ENCODE measurements around the gene FHOD1.

FHOD1 gene

GRCh38 chr16:67226295-67226803 is 20.9 kb downstream of the FHOD1 start:
- Mint-ChIP-seq H3K27ac (peak overlapping the region; percentile 98), H3K9me3 (no peaks in the 10 kb centered on the region), H3K27me3 (no peaks in the 10 kb centered on the region), H3K36me3 (peaks cover 30 to 45% of the 10 kb centered on the region in 2 donors), H3K4me3 (peak overlapping the region; percentile 92 to 98), H3K4me1 (peaks cover 37 to 39% of the 10 kb centered on the region in 2 donors)
- DNase-seq (no peak), ATAC-seq (replicated peaks) (peak; percentile 2 to 6)

- H3K4me1 Mint-ChIP-seq, result peaks cover 31 to 34% of the 10 kb centered on the region in 2 donors
- no peaks in the 10 kb centered on the region for H3K9me3 Mint-ChIP-seq
- no peak overlapping the region for H3K27ac Mint-ChIP-seq
- no peak for DNase-seq
- peaks cover 14 to 24% of the 10 kb centered on the region in 2 donors for H3K36me3 Mint-ChIP-seq
- no peaks in the 10 kb centered on the region for H3K27me3 Mint-ChIP-seq
- no peak overlapping the region for H3K4me3 Mint-ChIP-seq
- no peak for ATAC-seq (replicated peaks)
Measured at GRCh38 chr16:67223992-67224391, 23.3 kb downstream of the FHOD1 start.

- ATAC-seq (replicated peaks), result no peak
- Mint-ChIP-seq H3K9me3 (no peaks in the 10 kb centered on the region), H3K4me3 (no peak overlapping the region), H3K27me3 (no peaks in the 10 kb centered on the region), H3K36me3 (peaks cover 5 to 9% of the 10 kb centered on the region in 2 donors), H3K4me1 (peaks cover 0 to 7% of the 10 kb centered on the region in 2 donors), H3K27ac (no peak overlapping the region)
- DNase-seq, result no peak
Measured at GRCh38 chr16:67216612-67217490, 30.4 kb downstream of the FHOD1 start.

DNA sequence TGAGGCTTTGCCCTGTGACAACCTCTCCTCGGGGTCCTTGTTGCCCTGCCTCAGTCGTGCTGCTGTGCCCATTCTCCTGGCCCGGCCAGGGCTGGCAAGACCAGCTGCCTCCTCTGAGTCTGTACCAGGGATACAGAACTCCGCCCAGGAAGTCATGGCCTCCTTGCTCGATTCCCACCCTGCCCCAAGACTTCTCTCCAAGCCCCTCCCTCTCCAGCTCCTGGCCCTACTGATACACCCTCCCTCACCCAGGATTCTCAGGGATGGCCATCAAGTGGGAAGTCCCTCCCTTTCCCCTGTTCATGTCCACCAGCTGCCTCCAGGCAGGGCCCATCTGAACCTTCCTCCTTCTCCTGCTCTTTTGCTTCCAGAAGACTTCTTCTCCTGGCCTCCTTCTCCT is 31.6 kb downstream of the FHOD1 start:
- Mint-ChIP-seq H3K4me1 (peaks cover 0 to 7% of the 10 kb centered on the region in 2 donors), H3K4me3 (no peak overlapping the region), H3K36me3 (peaks cover 5 to 14% of the 10 kb centered on the region in 2 donors), H3K9me3 (no peaks in the 10 kb centered on the region), H3K27me3 (no peaks in the 10 kb centered on the region), H3K27ac (no peak overlapping the region)
- no peak for ATAC-seq (replicated peaks)
- DNase-seq, result no peak

DNA sequence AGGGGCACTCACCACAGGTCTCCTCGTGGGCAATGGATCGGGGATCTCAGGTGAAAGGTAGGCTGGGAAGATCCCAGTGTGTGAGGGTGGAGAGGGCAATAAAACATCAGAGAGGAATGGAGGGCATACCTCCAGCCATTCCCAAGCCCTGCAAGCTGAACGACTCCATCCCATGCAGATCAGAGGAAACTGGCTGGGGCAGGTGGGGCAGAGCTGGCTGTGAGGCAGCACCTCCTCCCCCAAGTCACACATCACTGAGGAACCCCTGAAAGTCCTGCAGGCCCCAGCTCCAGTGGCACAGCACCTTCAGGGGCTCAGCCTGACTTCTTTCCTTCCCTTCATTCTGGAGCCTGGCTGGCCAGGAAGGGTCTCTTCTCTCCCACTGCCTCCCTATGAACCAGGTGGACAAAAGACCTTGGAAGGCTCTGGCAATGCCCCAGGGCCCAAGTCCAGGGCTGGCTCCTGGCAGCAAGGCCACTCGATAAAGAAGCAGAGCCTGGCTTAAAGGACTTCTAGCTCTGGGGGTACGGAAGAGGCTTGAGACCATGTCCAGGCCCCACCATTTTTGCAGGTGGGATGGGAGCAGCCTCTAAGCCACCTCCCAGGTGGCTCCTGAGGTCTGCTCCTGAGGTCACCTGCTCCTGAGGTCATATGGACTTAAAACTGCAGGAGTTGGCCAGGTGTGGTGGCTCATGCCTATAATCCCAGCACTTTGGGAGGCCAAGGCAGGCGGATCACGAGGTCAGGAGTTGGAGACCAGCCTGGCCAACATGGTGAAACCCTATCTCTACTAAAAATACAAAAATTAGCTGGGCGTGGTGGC is 33.9 kb downstream of the FHOD1 start:
- Mint-ChIP-seq H3K36me3 (peaks cover 3 to 14% of the 10 kb centered on the region in 2 donors), H3K9me3 (no peaks in the 10 kb centered on the region), H3K4me1 (peaks cover 0 to 7% of the 10 kb centered on the region in 2 donors), H3K27me3 (no peaks in the 10 kb centered on the region), H3K4me3 (no peak overlapping the region), H3K27ac (no peak overlapping the region)
- DNase-seq (no peak), ATAC-seq (replicated peaks) (no peak)

GRCh38 chr16:67212766-67213165 is 34.5 kb downstream of the FHOD1 start:
- Mint-ChIP-seq H3K36me3 (peaks cover 3 to 13% of the 10 kb centered on the region in 2 donors), H3K27me3 (no peaks in the 10 kb centered on the region), H3K4me3 (no peak overlapping the region), H3K4me1 (peaks cover 0 to 7% of the 10 kb centered on the region in 2 donors), H3K27ac (no peak overlapping the region), H3K9me3 (no peaks in the 10 kb centered on the region)
- ATAC-seq (replicated peaks), result no peak
- no peak for DNase-seq

- peaks cover 0 to 11% of the 10 kb centered on the region in 2 donors for H3K36me3 Mint-ChIP-seq
- H3K4me1 Mint-ChIP-seq, result peaks cover 0 to 1% of the 10 kb centered on the region in 2 donors
- no peak for DNase-seq
- H3K27me3 Mint-ChIP-seq, result no peaks in the 10 kb centered on the region
- H3K9me3 Mint-ChIP-seq, result no peaks in the 10 kb centered on the region
- no peak overlapping the region for H3K4me3 Mint-ChIP-seq
- ATAC-seq (replicated peaks), result no peak
- H3K27ac Mint-ChIP-seq, result no peak overlapping the region
Measured at GRCh38 chr16:67211674-67212073, 35.6 kb downstream of the FHOD1 start.

DNA sequence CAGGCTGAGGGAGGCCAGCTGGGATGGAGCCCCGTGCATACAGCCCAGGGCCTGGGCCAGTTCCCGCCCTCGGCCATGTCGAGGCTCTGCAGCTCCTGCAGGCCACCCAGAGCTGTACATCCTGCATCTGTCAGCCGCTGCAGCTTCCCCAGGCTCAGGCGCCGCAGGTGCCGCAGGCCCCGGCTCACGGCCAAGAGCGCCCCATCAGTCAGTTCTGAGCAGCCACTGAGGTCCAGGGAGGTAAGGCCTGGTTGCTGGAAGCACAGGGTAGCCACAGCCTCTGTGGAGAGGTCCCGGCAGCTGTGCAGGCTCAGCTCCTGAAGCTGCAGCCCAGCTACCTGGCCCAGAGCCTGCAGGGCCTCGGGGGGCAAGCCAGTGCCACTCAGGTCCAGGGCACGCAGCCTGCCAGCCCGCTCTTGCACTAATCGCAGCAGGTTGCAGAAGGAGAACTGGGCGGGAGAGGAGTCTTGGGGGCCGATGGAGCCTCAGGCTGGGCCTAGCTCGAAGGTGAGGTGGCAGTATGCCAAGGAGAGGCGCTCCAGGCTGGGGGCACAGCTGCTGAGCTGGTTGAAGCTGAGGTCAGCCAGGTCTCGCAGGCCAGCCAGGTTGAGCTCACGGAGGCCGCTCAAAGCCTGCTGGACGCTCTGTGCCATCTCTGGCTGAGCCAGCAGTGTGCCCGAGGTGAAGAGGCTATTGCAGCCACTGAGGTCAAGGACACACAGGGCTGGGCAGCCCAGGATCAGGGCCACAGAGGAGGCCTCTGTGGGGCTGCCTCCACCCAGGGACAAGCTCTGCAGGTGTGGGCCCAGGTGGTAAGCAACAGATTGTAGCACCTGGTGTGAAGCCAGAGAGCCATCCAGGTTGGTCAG is 37.0 kb downstream of the FHOD1 start:
- DNase-seq (no peak), ATAC-seq (replicated peaks) (no peak)
- peaks cover 3 to 21% of the 10 kb centered on the region in 2 donors for H3K36me3 Mint-ChIP-seq
- peaks cover 0 to 3% of the 10 kb centered on the region in 2 donors for H3K4me1 Mint-ChIP-seq
- H3K27me3 Mint-ChIP-seq, result no peaks in the 10 kb centered on the region
- H3K9me3 Mint-ChIP-seq, result no peaks in the 10 kb centered on the region
- H3K4me3 Mint-ChIP-seq, result no peak overlapping the region
- no peak overlapping the region for H3K27ac Mint-ChIP-seq

DNA sequence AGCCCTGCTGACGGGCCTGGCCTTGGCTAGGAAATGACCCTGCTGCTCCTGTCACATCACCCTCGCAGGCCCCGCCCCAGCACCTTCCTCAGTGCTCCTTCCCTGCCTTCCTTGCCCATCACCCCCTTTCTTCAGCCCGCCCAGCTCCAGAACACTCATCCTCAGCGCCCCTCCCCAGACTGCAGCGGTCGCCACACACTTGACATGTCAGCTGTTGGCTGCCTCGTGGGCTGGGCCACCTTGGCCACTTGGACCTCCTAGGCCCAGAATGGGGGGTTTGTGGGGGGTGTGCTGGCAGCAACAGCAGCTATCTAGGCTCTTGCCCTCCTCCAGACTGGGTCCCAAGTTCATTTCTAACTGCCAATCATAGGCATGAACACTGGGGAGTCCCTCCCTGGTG is 37.7 kb downstream of the FHOD1 start:
- peaks cover 0 to 3% of the 10 kb centered on the region in 2 donors for H3K4me1 Mint-ChIP-seq
- H3K27me3 Mint-ChIP-seq, result no peaks in the 10 kb centered on the region
- H3K27ac Mint-ChIP-seq, result no peak overlapping the region
- ATAC-seq (replicated peaks) (no peak), DNase-seq (no peak)
- peak overlapping the region in 1 of 2 donors; percentile 7 for H3K4me3 Mint-ChIP-seq
- no peaks in the 10 kb centered on the region for H3K9me3 Mint-ChIP-seq
- H3K36me3 Mint-ChIP-seq, result peaks cover 3 to 29% of the 10 kb centered on the region in 2 donors

GRCh38 chr16:67208154-67208896 is 39.0 kb downstream of the FHOD1 start:
- DNase-seq, result no peak
- H3K4me3 Mint-ChIP-seq, result no peak overlapping the region
- no peaks in the 10 kb centered on the region for H3K27me3 Mint-ChIP-seq
- H3K36me3 Mint-ChIP-seq, result peaks cover 3 to 34% of the 10 kb centered on the region in 2 donors
- peak in 1 of 2 donors; percentile 9 for ATAC-seq (replicated peaks)
- H3K4me1 Mint-ChIP-seq, result peaks cover 0 to 3% of the 10 kb centered on the region in 2 donors
- H3K27ac Mint-ChIP-seq, result peak overlapping the region; percentile 31
- no peaks in the 10 kb centered on the region for H3K9me3 Mint-ChIP-seq

GRCh38 chr16:67207249-67208091 is 39.8 kb downstream of the FHOD1 start:
- Mint-ChIP-seq H3K4me3 (no peak overlapping the region), H3K36me3 (peaks cover 3 to 38% of the 10 kb centered on the region in 2 donors), H3K9me3 (no peaks in the 10 kb centered on the region), H3K27me3 (no peaks in the 10 kb centered on the region), H3K27ac (peak overlapping the region; percentile 81), H3K4me1 (peaks cover 0 to 3% of the 10 kb centered on the region in 2 donors)
- DNase-seq (no peak), ATAC-seq (replicated peaks) (no peak)

DNA sequence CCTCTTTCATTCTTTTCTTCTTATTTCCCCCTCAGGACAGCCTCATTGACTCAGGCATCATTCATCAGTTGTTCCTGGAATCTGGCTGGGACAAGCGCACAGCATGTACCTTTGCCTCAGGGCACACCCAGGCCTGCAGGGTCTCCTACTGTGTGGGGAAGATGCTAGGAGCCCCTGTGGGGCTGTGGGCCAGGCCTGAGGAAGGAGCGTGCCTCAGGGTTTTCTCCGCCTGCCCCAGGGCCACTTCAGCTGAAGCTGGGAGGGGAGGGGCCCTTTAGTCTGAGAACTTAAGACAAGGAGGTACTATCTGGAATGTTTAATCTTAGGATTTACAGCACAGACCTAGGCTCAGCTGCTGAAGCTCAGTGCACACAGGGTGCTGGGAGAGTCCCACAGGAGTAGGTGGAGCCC is 40.4 kb downstream of the FHOD1 start:
- DNase-seq (no peak), ATAC-seq (replicated peaks) (no peak)
- peaks cover 0 to 3% of the 10 kb centered on the region in 2 donors for H3K4me1 Mint-ChIP-seq
- H3K27ac Mint-ChIP-seq, result peak overlapping the region; percentile 72
- H3K36me3 Mint-ChIP-seq, result peaks cover 3 to 42% of the 10 kb centered on the region in 2 donors
- no peaks in the 10 kb centered on the region for H3K9me3 Mint-ChIP-seq
- no peak overlapping the region for H3K4me3 Mint-ChIP-seq
- no peaks in the 10 kb centered on the region for H3K27me3 Mint-ChIP-seq
